Heart left ventricle (tissue), 16 donors: ENCODE data around the gene CUX1. TPM values are rescaled to one million over a fixed set of nuclear protein-coding genes. Genes with fewer than 3 reads are reported as not detected.

Experiments used
- ATAC-seq, 4 donors: fragments of 200-7000 bp; cut with Tn5 transposase; one replicate each; pipeline ENCODE4 v1.9.1; 2020 to 2022; ENCODE audit warnings: moderate library complexity in 4 of 4, mild to moderate bottlenecking in 3 of 4, moderate number of reproducible peaks in 1 of 4
- DNase-seq, 5 donors: peaks; one replicate each; pipeline ENCODE4 v3.0.0-alpha.2; 2020
- H3K27ac ChIP-seq, 12 donors: fragments of 200-600 bp; sonication (generic) in 4 of 12; one replicate each; pipeline versions ENCODE4 v1.5.0 to v1.8.0; 2016 to 2022; ENCODE audit warnings: mild to moderate bottlenecking in 2 of 12
- H3K27me3 ChIP-seq, 9 donors: fragments of 200-600 bp; sonication (generic) in 2 of 9; one replicate each; pipeline versions ENCODE4 v1.5.1 to v1.8.0; 2016 to 2022; ENCODE audit warnings: mild to moderate bottlenecking in 3 of 9
- H3K36me3 ChIP-seq, 9 donors: fragments of 200-600 bp; sonication (generic) in 2 of 9; one replicate each; pipeline versions ENCODE4 v1.5.0 to v1.8.0; 2018 to 2022; ENCODE audit warnings: mild to moderate bottlenecking in 2 of 9
- H3K4me1 ChIP-seq, 12 donors: fragments of 200-600 bp; sonication (generic) in 4 of 12; one replicate each; pipeline versions ENCODE4 v1.5.0 to v1.8.0; 2016 to 2022; ENCODE audit warnings: mild to moderate bottlenecking in 3 of 12
- H3K4me3 ChIP-seq, 12 donors: fragments of 200-600 bp; sonication (generic) in 4 of 12; one replicate each; pipeline versions ENCODE4 v1.5.0 to v1.8.0; 2017 to 2022; ENCODE audit warnings: mild to moderate bottlenecking in 9 of 12, moderate library complexity in 4 of 12
- H3K9me3 ChIP-seq, 12 donors: fragments of 200-600 bp; sonication (generic) in 4 of 12; one replicate each; pipeline versions ENCODE4 v1.5.0 to v1.8.0; 2016 to 2022; ENCODE audit warnings: mild to moderate bottlenecking in 1 of 12
- CTCF ChIP-seq, 12 donors: fragments of 200-600 bp; sonication (generic) in 4 of 12; IDR thresholded peaks; one replicate each; pipeline versions ENCODE4 v1.5.0 to v1.8.0; 2018 to 2022; ENCODE audit warnings: antibody characterized with exemption in 12 of 12, mild to moderate bottlenecking in 5 of 12
- POLR2A ChIP-seq, 2 donors: fragments of 450-650 bp; IDR thresholded peaks; one replicate each; pipeline ENCODE4 v1.6.1; 2017; ENCODE audit warnings: antibody characterized with exemption in 2 of 2, mild to moderate bottlenecking in 2 of 2, moderate library complexity in 2 of 2
- WGBS, 4 donors: extraction: QIAGEN DNeasy Blood & Tissue Kit in 2 of 4; methylation state at CpG; one replicate each; pipeline versions ENCODE4 v1.1.5 to v1.1.7; 2013 to 2018; 5-methylcytosine and 5-hydroxymethylcytosine counted together
- intact Hi-C, 10 donors: fragments of 100-400 bp; cut with DNase I; formaldehyde crosslinking; loops; one replicate each; pipeline versions ENCODE4 v1.11.1 to v1.14.2; 2022
- polyA plus RNA-seq, 2 donors: library from polyadenylated mRNA; stranded (reverse); fragments of 200-250 nt; gene quantifications; one replicate each; pipeline ENCODE4 v1.2.3, GENCODE V29; 2013
- total RNA-seq, 9 donors: library from RNA; depleted of rRNA in 2 of 9; stranded (reverse); fragments of >200 nt in 2 of 9; fragmentation: NEBNext Ultra II Directional in 3 of 9; extraction: Animal tissue kit (Norgen Biotek cat#: 25700) in 3 of 9; gene quantifications; one replicate each; pipeline versions ENCODE4 v1.1.0 to v1.2.4, GENCODE V29; 2016 to 2023
- donor health status: ischemic (EF 13 %, LVEDD 7.1; RV severe dilation, severe dysfunction).
- donor health status: healthy with polysubstance abuse.
- donor health status: DM: no; HTN: yes; CAD: no.
- donor health status: DM: no; HTN: no; CAD: no.
- donor health status: ischemic (EF 25% LVEDD 6.9; RV normal size, moderate dysfunction).
- donor health status: ischemic (EF 25% LVEDD 5.7; RV mildly dilated, moderate dysfunction).
- donor health status: healthy.
- donor health status: DM: yes; HTN: yes; CAD: no.
- donor health status: ischemic (EF 35%, LVEDD 5.7; RV mildly dilated, moderate dysfunction).
- donor health status: nonischemic (EF 11% LVEDD 7.7; RV severe dilation, severe dysfunction).
- donor health status: DM: yes; HTN: yes; CAD: no.
- donor health status: PGD.
- donor health status: ischemic (EF 29% LVEDD 5.4; RV normal size, mild dysfunction).
- donor health status: nonischemic (EF 23%, LVEDD 6.1; RV moderate dilation, normal function).

Gene CUX1
- total and polyA plus RNA-seq, 11 donors: 51.9 to 173 (median 122) TPM

DNA sequence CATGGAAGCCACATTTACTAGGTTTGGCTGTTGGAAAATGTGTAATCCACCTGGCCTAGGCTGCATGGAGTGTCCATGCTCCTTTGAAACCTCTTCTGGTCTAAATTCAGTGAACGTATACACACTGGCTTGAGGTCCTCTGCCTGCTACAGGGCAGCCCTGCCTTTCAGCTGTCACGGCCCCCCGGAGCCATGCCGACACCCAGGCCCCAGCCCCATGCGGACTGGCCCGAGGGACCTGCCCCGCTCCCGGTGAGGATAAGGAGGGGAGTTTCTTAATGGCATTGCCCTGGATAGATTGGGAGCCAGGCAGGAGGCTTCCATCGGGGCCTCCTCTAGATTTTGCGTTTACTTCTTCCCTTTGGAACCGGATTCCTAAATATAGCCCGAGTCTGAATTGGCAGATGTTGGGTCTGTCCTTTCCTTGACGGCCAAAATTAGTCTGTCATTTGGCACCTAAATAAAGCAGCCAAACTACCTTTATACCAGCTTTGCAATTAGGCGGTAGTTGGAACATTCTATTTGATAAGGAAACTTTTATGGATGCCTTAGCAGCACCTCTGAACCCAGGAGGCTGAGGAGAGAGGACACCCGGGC is 397.1 kb downstream of the CUX1 start:
- TF ChIP-seq CTCF (IDR thresholded peaks at IDR 0.05): no peak
- no peak for TF ChIP-seq POLR2A (IDR thresholded peaks at IDR 0.05)
- H3K27me3 ChIP-seq: no peaks in the 10 kb centered on the region

GRCh38 chr7:102215256-102215655 is 397.8 kb downstream of the CUX1 start:
- ATAC-seq: no peak
- Histone ChIP-seq H3K4me1 (peaks cover 0 to 17% (median 5%) of the 10 kb centered on the region in 12 donors), H3K27ac (peak overlapping the region in 1 of 12 donors; percentile 42), H3K4me3 (no peak overlapping the region), H3K9me3 (no peaks in the 10 kb centered on the region), H3K27me3 (no peaks in the 10 kb centered on the region), H3K36me3 (peaks cover 0 to 29% (median 17%) of the 10 kb centered on the region in 9 donors)
- TF ChIP-seq POLR2A (IDR thresholded peaks at IDR 0.05): no peak
- no peak for TF ChIP-seq CTCF (IDR thresholded peaks at IDR 0.05)
- 71 to 79% (median 73%) methylated on average over 7 of the region's 7 CpGs for WGBS, 4 donors
- intact Hi-C loops: no loop called here
- no peak for DNase-seq

More for the DNA sequence above, 397.1 kb downstream of the CUX1 start:
- WGBS, 4 donors: 49 to 67% (median 64%) methylated on average over 7 to 15 of the region's 15 CpGs
- intact Hi-C loops: no loop called here
- DNase-seq (no peak), ATAC-seq (peak; percentile 48 to 72 (median 67))
- no peaks in the 10 kb centered on the region for H3K9me3 ChIP-seq
- H3K27ac ChIP-seq: peak overlapping the region in 6 of 12 donors; percentile 42 to 66 (median 54)
- H3K4me3 ChIP-seq: no peak overlapping the region
- H3K36me3 ChIP-seq: peaks cover 0 to 35% (median 24%) of the 10 kb centered on the region in 9 donors
- H3K4me1 ChIP-seq: peaks cover 0 to 17% (median 5%) of the 10 kb centered on the region in 12 donors

GRCh38 chr7:102215711-102216110 is 398.3 kb downstream of the CUX1 start:
- DNase-seq (no peak), ATAC-seq (no peak)
- Histone ChIP-seq H3K9me3 (no peaks in the 10 kb centered on the region), H3K27ac (no peak overlapping the region), H3K36me3 (peaks cover 0 to 25% (median 13%) of the 10 kb centered on the region in 9 donors), H3K4me1 (peaks cover 0 to 17% (median 5%) of the 10 kb centered on the region in 12 donors), H3K27me3 (no peaks in the 10 kb centered on the region), H3K4me3 (no peak overlapping the region)
- intact Hi-C loops: no loop called here
- TF ChIP-seq CTCF (IDR thresholded peaks at IDR 0.05): no peak
- TF ChIP-seq POLR2A (IDR thresholded peaks at IDR 0.05): no peak
- WGBS, 4 donors: 87 to 95% (median 91%) methylated on average over 9 to 11 of the region's 11 CpGs

- ATAC-seq (no peak), DNase-seq (no peak)
- Histone ChIP-seq H3K27ac (no peak overlapping the region), H3K36me3 (peaks cover 0 to 14% (median 5%) of the 10 kb centered on the region in 9 donors), H3K27me3 (no peaks in the 10 kb centered on the region), H3K9me3 (no peaks in the 10 kb centered on the region), H3K4me1 (peaks cover 0 to 17% (median 5%) of the 10 kb centered on the region in 12 donors), H3K4me3 (no peak overlapping the region)
- intact Hi-C loops: no loop called here
- WGBS, 4 donors: 88 to 96% (median 93%) methylated on average over 8 of the region's 8 CpGs
- TF ChIP-seq POLR2A (IDR thresholded peaks at IDR 0.05): no peak
- TF ChIP-seq CTCF (IDR thresholded peaks at IDR 0.05): no peak
These were observed 399.3 kb downstream of the CUX1 start for GRCh38 chr7:102216573-102217314.
